GM19324 (cell line): Measurements from ENCODE around the gene RALGDS.
A peak's percentile ranks its signal among the peaks of the same experiment; 100 is the strongest.
"Not testable (repeated sequence)": the region's sequence is repeated elsewhere in the genome, so short reads cannot be mapped to it uniquely, and the experiment has no call there.

Source experiments
- ATAC-seq: cut with Tn5 transposase; IDR thresholded peaks from one replicate; pipeline ENCODE4 v1.9.1; 2021; ENCODE audit warnings: mild to moderate bottlenecking, moderate library complexity; ENCODE audit not compliant: unreplicated experiment, low FRiP score

RALGDS gene

GRCh38 chr9:133121198-133121914 lies at the start of gene RALGDS:
TSS of gene RALGDS (minus strand) at chr9:133121240. CDS start at chr9:133121154, 86 bp downstream.
- ATAC-seq = peak; percentile 81

GRCh38 chr9:133170716-133171115 lies 49.7 kb upstream of the RALGDS start:
- no peak for ATAC-seq

DNA sequence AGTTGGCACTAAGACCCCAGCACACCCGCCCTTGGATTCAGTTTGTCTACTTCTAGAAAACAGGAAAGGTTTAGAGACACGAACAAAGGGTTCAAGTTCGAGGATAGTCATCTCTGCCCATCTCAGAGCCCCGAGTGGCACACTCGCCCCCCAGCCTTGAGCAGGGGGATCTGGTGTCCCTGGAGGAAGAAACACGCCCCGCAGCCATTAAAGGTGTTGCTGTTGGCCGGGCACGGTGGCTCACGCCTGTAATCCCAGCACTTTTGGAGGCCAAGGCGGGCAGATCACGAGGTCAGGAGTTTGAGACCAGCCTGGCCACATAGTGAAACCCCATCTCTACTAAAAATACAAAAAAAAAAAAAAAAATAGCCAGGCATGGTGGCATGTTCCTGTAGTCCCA lies 48.6 kb upstream of the RALGDS start:
- not testable (repeated sequence) for ATAC-seq

GRCh38 chr9:133169102-133169501 lies 48.1 kb upstream of the RALGDS start:
- ATAC-seq = no peak

DNA sequence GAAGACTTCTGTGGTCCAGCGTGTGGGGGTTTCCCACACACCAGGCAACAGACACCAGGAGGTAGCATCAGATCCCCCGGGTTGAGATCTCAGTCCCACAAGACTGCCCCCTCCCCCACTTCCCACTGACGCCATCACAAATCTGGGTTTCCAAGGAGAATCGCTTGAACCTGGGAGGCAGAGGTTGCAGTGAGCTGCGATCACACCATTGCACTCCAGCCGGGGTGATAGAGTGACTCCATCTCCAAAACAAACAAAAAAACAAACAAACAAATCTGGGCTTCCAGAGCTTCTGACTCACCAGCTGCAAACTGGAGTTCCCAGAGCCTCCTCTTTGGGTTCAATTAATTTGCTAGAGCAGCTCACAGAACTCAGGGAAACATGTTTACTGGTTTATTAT lies 47.4 kb upstream of the RALGDS start:
- no peak for ATAC-seq

- no peak for ATAC-seq
These were observed 46.7 kb upstream of the RALGDS start for GRCh38 chr9:133167769-133168168.

DNA sequence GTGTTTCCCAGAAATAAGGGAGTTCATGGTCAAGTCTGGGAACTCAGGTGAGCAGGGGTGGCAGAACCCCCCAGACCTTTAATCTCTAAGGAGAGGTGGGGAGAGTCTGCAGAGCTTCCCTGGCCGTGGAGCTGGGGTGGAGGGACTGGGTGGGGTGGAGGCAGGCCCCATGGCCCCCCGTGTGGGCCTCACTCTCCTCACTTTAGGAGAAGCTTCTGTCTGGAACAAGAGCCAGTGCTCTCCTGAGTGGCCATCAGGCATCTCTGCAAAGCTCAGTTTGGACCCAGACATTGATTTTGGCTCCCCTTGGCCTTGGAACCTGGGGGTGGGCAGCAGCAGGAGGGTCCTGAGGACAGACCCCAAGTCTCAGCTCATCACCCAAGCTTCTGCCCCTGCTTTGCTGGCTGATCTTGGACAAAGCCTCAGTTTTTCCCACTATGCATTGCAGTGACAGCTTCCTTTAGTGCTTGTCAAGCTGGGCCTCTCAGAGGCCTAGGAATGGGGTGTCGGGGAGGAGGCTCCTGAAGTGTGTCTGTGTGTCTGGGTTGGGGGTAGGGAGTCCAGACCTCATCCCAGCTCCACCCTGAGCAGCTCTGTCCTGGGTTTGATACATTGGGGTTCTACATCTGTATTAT lies 46.2 kb upstream of the RALGDS start:
- ATAC-seq = no peak

DNA sequence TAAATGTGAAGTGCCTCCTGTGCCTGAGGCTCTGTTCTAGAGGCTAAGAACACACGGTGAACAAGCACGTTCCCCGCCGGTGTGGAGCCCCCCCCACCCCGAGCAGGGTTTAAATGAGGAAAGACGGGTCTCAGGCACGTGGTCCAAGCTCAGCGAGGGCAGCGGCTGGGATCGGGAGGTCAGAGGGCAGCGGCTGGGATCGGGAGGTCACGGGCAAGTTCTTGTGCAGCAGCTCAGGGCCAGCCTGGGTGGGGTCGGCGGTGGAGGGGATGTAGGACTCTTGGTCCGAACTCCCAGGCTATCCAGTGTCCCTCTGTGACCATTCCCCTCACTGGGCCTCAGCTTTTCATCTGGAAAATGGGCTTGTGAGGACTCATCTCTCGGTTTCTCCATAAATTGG lies 45.4 kb upstream of the RALGDS start:
- no peak for ATAC-seq

DNA sequence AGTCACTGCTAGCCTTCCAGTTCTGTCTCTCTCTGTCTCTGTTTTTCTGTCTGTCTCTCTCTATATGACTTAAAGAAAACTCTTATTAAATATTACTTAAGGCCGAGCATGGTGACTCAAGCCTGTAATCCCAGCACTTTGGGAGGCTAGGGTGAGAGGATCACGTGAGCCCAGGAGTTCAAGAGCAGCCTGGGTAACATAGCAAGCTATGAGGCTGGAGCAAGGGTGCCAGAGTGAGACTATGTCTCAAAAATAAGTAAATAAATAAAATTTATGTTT lies 44.4 kb upstream of the RALGDS start:
- ATAC-seq = no peak

- ATAC-seq = no peak
These were observed 43.2 kb upstream of the RALGDS start for GRCh38 chr9:133164191-133164590.

GRCh38 chr9:133163504-133164172 lies 42.6 kb upstream of the RALGDS start, which contains the start of gene GBGT1:
TSS of gene GBGT1 (minus strand) at chr9:133163914. CDS start at chr9:133162412, 1,502 bp downstream.
- no peak for ATAC-seq

- no peak for ATAC-seq
These were observed 41.9 kb upstream of the RALGDS start for GRCh38 chr9:133162861-133163503.

DNA sequence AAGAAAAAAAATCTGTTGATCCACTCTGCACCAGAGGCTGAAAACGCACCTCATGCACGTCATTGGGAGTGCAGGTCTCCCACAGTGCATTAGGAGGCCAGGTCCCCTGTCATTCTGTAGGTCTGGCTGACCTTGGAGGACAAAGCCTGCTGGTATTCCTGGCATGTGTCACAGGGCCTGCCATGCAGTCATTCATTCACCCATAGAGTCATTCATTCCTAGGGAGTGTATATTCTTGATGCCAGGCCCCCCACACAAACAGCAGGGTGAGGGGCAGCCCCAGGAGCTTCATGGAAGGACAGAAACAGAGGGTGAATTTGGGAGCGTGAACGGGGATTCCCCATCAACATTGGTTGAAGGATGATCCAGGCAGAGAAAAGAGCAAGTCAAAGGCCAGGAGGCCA lies 40.5 kb upstream of the RALGDS start:
- no peak for ATAC-seq

GRCh38 chr9:133160742-133161546 lies 39.9 kb upstream of the RALGDS start:
- no peak for ATAC-seq

DNA sequence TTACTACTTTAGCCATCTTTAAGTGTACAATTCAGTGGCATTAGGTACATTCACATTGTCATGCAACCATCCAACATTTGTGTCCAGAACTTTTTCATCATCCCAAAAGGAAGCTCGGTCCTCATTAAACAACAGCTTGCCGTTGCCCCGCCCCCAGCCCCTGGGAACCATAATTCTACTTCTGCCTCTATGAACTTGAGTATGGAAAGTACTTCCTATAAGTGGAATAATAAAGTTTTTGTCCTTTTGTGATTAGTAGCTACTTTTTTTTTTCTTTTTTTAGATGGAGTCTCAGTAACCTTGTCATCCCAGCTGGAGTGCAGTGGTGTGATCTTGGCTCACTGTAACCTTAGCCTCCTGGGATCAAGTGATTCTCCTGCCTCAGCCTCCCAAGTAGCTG lies 37.7 kb upstream of the RALGDS start:
- ATAC-seq = no peak

DNA sequence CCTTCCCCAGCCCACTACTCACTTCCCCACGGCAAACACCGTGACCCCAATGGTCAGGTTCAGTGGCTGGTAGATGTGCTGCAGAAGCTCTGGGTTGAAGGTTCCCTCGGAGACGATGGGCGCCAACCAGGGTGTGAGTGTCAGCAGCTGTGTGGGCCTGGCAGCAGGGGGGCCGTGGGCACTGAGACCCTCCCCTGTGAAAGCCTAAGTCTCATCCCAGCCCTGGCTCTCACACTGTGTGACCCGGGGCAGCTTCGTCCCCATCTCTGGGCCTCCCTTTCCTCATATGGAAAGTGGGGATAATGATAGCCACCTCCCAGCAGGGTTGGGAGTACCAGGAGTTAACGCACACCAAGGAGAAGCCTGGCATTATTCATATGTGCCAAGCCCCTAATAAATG lies 34.1 kb upstream of the RALGDS start:
- ATAC-seq = no peak

- ATAC-seq = no peak
These were observed 33.3 kb upstream of the RALGDS start for GRCh38 chr9:133154097-133154989.

DNA sequence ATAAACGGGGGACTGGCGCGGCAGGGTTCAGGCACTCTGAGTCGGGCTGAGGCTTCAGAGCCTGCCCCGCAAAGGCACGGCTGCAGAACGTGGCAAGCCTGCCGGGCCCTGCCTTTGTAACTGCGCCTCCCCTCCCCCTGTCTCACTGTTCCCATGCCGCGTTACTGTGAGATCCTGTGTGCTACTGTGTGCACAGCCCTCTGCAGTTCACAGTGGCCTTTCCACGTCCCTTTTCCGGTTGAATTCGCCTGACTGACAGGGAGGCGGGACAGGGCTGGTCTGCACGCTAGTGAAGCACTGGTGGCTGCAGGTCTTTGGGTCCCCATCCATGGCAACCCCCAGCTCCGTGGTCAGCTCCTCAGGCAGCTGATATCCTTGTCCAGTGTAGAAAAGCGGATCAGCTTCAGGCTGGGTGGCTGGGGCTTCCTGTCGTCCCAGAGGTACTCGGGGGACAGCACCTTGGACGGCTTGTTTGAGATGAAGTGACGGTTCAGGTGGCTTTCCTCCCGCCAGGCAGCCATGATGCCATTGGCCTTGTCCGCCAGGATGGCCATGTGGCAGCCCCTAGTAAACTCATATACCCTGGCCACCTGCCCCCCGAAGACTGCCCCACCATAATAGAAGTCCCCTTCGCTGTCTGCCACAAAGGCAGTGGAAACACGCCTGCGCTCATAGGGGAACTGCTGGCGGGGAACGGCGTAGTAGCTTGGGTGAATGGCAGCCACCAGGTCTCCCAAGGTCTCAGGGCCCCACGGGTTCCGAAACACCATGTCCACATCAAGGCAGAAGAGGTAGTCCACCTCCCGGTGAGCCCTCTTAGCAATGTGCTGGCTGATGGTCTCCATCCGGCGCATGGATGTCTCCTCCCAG lies 32.4 kb upstream of the RALGDS start:
- ATAC-seq = no peak
